ENCODE data around the gene SC5D.

The SC5D gene

DNA sequence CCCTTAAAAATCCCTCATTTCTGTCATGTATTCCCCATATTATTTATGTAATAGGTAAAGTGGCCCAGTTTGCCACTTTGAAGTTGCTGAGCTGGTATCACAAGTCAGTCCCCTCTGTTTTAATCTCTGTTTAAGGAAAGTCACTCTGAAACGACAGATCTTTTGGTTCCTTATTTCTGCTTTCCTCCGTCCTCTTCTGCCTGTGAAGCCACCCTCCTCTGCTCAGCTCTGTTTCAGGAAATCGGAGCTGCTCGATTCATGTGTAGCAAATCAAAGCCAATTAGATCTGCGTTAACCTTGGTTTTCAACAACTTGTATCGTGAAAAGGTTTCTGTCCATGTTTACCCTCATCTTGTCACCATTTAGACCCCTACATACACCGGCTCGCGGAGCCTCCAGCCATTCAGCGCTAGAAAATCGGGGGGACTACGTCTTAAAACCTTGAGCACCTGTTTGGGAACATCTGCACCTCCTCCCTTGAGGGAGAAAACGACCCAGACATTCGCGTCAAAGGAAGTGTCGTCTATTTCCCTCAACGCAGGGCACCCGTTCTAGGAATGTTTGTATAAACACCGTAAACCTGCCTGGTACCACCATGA lies 576 bp upstream of the SC5D start:
- no peak for DNase-seq (ENCODE audit: low read depth in 2 of 3, low spot score in 2 of 3)

DNA sequence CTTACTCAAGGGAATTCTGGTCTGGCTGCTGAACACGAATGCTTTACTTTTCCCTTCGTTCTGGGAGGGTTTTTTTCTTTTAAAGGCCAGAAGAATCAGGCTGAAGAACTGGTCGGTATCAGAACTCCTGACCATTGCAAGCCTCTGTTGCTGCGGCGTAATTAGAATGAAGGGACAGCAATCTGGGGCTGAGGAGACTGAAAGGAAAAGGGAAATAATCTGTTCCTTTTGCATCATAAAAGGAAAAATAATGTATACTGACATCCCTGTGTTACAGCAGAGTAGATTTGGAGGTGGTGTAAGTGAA lies 670 bp downstream of the SC5D start:
- no peak for DNase-seq (ENCODE audit: low read depth in 2 of 3, low spot score in 2 of 3)

DNA sequence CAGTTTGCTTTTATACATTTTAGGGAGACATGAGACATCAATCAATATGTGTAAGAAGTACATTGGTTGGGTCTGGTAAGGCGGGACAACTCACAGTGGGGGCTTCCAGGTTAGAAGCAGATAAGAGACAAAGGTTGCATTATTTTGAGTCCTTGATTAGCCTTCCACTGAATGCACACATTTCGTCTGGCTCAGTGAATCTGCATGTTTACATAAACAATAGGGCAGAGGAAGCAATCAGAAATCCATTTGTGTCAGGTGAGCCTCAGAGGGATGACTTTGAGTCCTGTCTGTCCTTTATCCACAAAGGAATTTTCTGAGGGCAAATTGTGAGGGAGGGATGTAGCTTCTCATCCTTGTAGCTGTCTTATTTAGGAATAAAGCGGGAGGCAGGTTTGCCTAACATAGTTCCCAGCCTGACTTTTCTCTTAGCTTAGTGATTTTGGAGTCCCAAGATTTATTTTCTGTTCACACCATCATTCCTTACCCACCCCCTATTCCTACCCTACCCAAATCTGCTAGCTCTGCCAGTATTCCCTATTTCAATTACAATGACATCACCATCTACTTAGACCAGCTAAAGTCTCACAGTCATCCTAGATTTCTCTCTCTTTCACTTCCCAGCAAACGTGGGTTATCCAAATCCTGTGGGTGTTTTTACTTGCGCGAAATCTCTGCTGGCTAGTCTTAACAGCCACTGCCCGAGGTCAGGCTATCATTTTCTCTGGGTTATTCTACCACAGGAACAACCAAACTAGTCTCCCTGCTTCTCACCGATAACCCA lies 2.9 kb downstream of the SC5D start:
- DNase-seq (ENCODE audit: low read depth in 2 of 3, low spot score in 2 of 3): no peak

DNA sequence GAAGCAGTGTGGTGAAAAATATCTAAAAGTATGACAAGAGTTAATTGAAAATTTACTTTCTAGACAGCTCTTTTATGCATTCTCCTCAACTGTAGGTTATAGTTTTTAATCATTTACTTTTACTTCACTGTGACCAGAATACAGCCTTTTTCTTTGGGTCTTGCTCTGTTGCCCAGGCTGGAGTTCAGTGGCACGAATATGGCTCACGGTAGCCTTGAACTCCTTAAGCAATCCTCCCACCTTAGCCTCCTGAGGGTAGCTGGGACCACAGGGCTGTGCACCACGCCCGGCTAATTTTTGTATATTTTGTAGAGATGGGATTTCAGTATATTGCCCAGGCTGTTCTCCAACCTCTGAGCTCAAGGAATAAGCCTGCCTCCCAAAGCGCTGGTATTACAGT lies 5.3 kb downstream of the SC5D start:
- no peak for DNase-seq (ENCODE audit: low read depth in 2 of 3, low spot score in 2 of 3)

DNA sequence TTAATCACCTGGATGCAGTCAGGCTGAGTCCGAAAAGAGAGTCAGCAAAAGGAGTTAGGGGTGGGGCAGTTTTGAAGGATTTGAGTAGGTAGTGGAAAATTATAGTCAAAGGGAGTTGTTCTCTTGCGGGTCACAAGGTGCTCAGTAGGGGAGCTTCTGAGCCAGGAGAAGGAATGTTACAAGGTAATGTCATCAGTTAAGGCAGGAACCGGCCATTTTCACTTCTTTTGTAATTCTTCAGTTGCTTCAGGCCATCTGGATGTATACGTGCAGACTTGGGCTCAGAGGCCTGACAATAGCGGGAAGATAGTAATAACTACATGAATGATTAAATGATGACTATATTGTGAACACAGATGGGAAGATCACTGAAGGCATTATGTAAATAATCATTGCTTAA lies 6.2 kb downstream of the SC5D start:
- no peak for DNase-seq (ENCODE audit: low read depth in 2 of 3, low spot score in 2 of 3)

DNA sequence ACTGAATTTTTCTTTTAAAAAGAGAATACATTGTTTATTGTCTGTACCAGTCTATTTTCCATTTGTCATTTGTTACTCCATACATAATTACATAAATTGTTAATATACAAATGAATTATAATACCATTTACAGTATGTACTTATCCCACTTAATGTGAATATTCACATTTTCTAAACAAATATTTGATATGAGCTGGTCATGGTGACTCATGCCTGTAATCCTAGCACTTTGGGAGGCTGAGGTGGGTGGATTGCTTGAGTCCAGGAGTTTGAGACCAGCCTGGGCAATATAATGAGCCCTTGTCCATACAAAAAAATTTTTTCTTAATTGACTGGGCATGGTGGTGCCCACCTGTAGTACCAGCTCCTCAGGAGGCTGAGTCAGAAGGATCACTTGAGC lies 6.8 kb downstream of the SC5D start:
- DNase-seq (ENCODE audit: low read depth in 2 of 3, low spot score in 2 of 3): no peak

DNA sequence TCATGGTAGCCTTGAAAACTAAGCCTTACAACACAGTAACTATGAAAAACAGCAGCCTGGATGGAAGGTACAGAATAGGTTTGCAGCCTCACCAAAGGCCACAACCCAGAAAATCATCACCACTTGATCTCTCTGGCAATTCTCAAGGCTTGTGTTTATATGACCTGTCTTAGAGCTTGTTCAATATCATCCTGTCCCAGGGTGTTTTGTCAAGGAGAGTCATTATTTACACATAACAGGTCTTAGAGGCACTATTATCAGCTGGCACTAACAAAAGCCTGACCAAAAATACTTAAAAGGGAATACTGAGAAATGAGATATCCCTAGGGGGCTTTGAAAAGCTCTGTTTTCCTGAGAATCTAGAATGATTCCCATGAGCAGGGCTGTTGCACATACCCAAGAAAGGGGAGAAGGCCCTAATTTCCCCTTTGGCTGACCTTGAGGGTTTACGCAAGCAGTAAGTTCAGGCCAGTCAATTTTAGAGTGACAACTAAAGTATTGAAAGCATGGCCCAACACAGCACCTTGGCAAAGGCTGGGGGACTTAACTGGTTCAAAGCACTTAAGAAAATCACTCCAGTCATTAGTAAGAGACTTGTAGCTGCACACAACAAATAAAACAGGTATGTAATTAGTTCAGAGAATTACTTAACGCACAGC lies 7.9 kb downstream of the SC5D start:
- no peak for DNase-seq (ENCODE audit: low read depth in 2 of 3, low spot score in 2 of 3)

DNA sequence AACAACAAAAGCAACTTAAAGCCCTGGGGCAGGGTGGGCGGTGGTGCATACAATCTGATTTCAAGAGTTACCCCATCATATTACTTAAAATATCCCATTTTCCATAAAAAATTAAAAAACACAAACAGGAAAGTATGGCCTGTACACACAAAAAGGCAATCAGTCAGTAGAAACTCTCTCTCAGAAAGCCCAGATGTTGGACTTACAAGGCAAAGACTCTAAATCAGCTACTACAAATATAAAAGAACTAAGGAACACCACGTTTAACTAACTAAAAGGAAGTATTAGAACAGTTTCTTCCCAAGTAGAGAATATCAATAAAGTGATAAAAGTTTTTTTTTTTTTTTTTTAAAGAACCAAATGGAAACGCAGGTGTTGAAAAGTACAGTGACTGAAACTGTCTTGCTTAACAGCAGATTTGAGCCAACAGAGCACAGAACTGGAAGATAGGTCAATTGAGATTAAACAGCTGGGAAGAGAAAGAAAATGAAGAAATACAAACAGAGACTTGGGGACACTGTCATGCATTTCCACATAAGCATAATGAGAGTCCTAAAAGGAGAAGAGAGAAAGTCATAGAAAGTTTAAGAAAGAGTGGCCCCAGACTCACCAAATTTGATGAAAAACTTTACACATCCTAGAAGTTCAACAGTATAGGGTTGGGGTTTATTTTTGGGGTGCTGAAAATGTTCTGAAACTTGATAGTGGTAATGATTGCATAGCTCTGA lies 8.6 kb downstream of the SC5D start:
- no peak for DNase-seq (ENCODE audit: low read depth in 2 of 3, low spot score in 2 of 3)

DNA sequence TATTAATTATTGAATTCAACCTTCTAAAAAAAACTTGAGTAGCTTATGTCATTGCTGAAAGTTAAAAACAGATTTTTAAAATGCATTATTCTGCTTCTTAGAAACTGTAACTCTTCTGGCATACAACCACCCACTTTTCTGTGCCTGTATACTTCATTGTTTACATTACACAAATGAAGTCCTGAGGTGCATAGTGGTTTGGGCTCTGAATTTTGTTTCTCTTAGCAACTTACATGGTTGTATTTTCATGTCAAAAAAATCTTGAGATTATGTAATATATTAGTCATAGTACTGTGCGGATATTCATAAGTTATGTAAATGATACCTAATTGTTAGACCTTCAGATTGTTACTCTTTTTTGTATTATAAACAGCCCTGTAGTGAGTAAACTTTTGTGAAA lies 12.2 kb downstream of the SC5D start:
- no peak for DNase-seq (ENCODE audit: low read depth in 2 of 3, low spot score in 2 of 3)

DNA sequence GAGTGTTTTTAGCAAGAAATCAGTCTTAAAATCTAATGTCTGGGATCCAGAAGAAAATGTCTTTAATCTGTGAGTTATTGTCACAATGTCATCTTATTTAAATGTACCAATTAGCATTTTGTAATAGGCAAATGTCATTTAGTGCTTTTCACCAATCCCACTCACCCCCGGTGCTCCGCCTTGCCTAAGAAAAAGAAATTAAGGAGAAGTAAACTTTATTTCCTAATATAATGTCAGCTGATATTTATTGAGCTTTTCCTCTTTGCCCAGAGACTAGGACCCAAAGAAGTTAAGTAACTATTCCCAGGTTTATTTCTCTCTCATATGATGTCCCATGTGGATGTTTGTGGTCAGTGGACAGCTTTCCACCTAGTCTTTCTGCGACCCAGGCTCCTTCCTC lies 16.2 kb downstream of the SC5D start:
- DNase-seq (ENCODE audit: low read depth in 2 of 3, low spot score in 2 of 3): no peak

DNA sequence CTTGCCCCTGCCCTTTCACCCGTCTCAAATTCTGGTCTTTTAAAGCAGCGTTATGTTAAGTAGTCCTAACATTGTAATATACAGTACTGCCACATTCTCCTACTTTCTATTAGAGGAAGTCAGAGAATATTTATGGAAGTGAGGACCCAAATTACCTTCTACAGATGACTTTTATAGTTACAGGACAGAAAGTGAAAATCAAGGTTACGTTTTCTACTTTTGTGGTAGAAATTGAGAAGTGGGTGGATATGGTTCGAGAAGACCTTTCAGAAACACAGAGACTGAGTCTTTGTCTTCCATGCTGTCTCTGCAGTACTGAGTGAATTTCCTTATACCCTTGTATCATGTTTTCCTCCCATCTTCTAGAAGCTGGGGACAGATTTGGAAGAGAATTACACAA lies 17.1 kb downstream of the SC5D start:
- no peak for DNase-seq (ENCODE audit: low read depth in 2 of 3, low spot score in 2 of 3)

DNA sequence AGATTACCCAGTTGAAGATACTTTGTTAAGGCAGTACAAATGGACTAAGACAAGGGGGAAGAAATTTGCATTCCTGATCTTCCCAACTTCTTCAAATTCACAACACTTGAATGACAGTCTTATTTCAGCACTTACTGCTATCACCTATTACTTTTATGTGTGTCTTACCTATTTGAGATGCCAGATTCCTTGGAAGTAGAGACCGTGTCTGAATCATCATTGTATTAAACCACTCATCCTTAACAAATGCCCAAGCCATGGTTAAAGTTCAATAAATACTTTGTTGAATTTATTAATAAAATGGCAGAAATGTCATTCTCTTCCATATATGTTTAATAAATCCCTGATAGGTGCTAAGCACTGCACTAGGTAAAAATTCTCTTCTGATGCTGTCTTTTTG lies 18.3 kb downstream of the SC5D start:
- no peak for DNase-seq (ENCODE audit: low read depth in 2 of 3, low spot score in 2 of 3)

DNA sequence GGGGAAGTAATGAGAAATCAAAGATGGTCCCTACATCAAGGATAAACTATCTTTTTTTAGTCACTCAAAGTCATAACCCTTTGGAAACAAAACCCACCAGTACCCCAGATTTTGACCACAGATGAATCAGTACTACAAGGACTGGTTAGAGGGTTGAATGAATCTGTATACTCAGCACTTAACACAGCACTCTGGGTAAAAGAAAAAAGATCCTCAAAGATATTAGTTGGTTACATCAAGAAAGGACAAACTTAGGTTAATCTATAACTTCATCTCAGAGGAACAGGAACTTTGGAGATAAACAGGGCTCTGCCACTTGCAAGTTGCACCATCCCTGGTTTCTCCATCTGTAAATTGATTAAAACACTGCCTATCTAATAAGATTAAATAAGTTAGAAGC lies 18.8 kb downstream of the SC5D start:
- no peak for DNase-seq (ENCODE audit: low read depth in 2 of 3, low spot score in 2 of 3)

DNA sequence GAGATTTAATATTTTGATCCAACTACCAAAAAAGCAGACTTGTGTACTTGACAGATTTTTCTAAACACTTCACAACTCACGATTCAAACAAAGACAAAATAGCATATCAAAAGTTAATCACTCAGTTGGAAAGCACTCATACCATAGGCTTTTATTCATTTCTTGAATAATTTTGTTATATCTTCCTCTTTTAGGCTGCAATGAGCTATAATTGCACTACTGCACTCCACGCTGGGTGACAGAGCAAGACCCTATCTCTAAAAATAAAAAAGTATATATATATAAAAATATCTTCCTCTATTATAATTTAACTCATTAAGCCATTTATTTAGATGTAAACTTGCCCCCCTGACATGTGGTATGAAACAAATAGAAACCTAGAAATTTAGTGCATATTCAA lies 19.9 kb downstream of the SC5D start:
- DNase-seq (ENCODE audit: low read depth in 2 of 3, low spot score in 2 of 3): no peak

DNA sequence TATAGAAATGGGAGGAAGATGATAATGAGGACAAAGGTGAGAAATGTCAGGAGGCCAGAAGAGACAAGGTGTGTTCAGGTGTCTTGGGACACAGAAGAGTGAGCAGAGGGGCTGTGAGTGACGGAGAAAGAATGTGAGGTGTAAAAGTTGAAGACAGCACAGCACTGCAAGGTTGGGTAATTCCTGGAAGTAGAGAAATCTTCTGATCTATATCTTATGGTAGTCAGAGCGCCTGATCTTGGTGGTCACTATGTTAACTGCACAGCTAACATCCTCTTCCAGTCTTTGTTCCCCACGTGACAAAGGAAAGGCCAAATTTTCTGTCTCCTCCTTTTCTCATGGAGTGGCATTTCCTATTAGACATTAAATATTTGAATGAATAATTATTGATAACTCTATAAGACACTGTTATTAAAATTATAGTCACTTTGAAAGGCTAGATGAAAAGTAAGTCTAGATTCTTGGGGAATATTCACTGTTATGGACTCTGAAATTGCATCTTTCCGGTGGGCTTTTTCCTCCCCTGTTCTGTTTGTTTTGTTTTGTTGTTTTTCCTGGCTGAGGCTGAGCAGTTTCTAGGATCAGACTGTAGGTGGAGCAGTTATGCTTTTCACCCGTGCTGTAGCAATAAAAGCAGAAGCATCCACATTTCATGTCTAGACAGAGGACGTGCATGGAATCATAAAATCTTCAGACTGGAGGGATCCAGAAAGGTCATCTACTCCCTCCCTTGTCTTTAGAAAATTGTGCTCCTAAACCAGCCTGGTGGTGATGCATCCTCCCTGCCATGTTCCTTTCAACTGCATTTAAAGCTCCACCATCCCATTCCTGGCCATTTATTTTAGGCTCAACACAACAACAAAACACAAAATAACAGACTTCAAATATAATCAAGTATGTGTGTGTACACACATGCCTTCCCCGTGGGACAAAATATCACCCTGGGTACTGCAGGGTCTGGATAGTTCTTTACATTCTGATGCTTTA lies 26.6 kb downstream of the SC5D start:
- DNase-seq (ENCODE audit: low read depth in 2 of 3, low spot score in 2 of 3): no peak

DNA sequence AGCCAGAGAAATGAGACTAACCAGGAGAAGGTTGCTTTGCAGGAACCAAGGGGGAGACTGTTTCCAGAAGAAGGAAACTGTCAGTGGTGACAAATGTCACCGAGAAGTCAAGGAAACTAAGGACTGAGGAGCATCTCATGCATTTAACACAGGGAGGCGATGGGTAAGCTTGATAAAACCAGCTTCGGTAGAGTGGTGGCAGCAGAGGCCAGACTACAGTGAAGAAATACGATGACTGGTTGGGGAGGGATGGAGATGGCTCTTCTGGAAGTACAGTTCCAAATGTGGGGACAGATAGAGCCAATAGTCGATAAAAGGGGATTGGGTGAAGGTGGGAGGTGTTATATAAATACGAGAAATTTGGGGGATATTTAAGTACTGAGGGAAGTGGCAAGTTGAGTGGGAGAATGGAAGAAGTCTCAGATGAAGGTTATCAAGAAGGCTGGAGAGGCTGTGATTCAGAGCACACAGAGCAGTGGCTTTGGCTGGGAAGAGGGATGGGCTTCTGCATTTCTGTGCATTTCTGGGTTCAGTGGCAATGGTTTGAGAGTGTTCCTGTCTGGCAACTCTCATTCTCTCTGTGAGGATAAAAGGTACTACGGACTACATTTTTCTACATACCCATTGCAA lies 29.2 kb downstream of the SC5D start:
- DNase-seq (ENCODE audit: low read depth in 2 of 3, low spot score in 2 of 3): no peak

DNA sequence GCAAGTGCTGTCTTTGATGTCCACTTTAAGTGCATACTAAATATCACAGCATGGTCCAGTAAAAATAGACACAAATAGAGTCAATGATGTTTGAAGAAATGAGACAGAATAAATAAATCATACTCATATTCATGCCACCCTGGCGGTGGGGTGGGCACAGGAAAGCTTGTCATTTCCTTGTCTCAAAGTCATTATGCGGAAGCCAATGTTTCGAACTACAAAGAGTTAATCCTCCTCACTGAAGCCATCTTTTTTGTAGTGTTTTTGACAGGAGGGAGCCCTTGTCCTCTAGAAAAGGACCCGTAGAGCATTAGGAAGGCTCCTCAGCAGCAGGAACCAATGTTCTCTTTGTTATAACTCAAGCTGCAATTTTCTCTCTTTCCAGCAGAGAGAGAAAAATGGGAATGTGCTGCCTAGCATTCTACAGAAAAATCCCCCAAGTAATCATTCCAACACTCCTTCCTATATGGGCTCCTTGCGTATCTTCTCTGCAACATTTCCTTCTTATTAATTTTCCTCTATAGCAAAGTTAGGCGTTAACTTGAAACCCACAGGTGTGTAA lies 30.6 kb downstream of the SC5D start:
- no peak for DNase-seq (ENCODE audit: low read depth in 2 of 3, low spot score in 2 of 3)

DNA sequence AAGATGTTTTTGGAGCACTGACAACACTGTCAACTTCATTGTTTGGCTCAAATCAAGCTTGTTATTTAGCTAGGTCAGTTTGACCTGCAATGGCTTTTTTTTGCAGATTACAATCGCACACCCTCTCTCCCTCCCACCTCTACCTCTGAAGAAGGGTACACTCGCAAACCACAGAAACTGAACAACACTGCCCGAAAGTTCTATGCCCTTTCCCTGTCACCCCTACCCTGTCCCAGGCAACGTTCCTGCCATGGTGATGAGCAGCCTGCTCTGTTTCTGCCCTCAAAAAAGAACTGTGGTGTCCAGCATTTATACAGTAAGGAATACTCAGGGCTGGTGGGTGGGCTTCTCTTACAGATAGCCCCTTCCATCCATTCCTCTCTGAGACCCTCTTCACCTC lies 33.7 kb downstream of the SC5D start:
- no peak for DNase-seq (ENCODE audit: low read depth in 2 of 3, low spot score in 2 of 3)

DNA sequence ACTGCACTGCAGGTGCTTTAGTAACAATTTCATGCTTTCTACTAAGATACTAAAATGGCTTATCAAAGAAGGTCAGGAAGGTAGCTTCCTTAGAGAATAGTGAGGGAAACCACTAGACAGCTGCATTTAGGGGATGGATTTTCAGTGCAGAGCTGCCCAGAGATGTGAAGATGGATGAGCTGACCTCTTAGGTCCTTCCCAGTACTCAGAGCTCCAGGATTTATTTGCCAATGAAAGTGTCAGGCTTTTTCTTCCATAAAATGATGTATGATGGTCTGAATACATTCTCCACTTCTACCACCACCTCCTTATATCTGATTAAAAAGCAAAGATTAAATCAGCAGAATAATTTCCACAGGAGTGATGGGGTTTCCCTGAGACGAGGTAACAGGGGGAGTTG lies 35.0 kb downstream of the SC5D start:
- no peak for DNase-seq (ENCODE audit: low read depth in 2 of 3, low spot score in 2 of 3)

Data from activated CD8-positive, alpha-beta memory T cell treated with anti-CD3 and anti-CD28 coated beads for 48 hours (primary cell).